Stomach (tissue), 9 donors: ENCODE data around the gene CREB5. TPM values are rescaled to one million over a fixed set of nuclear protein-coding genes. Genes with fewer than 3 reads are reported as not detected.
A peak's percentile ranks its signal among the peaks of the same experiment; 100 is the strongest.

Source experiments
- DNase-seq, 2 donors: peaks; one replicate each; pipeline versions ENCODE4 v3.0.0 to v3.0.0-alpha.2; 2013 to 2019
- H3K27ac ChIP-seq, 5 donors: fragments of 200-600 bp in 4 of 5; sonication (generic) in 4 of 5; one replicate each; pipeline ENCODE4 v1.5.1; 2013 to 2019; ENCODE audit warnings: mild to moderate bottlenecking in 1 of 5, moderate library complexity in 1 of 5
- H3K27me3 ChIP-seq, 3 donors: fragments of 200-600 bp; sonication (generic); one replicate each; pipeline ENCODE4 v1.5.1; 2017 to 2019; ENCODE audit warnings: mixed run types in 1 of 3
- H3K36me3 ChIP-seq, 4 donors: fragments of 200-600 bp; sonication (generic); 1 replicate in 3 of 4; 2 replicates in 1 of 4; pipeline ENCODE4 v1.5.1; 2016 to 2019
- H3K4me1 ChIP-seq, 4 donors: fragments of 200-600 bp; sonication (generic); one replicate each; pipeline ENCODE4 v1.5.1; 2016 to 2019
- H3K4me3 ChIP-seq, 4 donors: fragments of 200-600 bp; sonication (generic) in 3 of 4; one replicate each; pipeline ENCODE4 v1.5.1; 2016 to 2019; ENCODE audit warnings: mild to moderate bottlenecking in 1 of 4
- H3K9me3 ChIP-seq, 4 donors: fragments of 200-600 bp; sonication (generic); one replicate each; pipeline ENCODE4 v1.5.1; 2016 to 2019
- CTCF ChIP-seq, 7 experiments: fragments of 450-650 bp in 4 of 7; fragments of 200-600 bp in 3 of 7; sonication (generic) in 3 of 7; IDR thresholded peaks; one replicate each; pipeline ENCODE4 v1.5.1; 2016 to 2019; ENCODE audit warnings: antibody characterized with exemption in 7 of 7, control low read depth in 2 of 7, mild to moderate bottlenecking in 1 of 7
- EP300 ChIP-seq: sonication (generic); formaldehyde crosslinking; IDR thresholded peaks from one replicate; pipeline ENCODE4 v1.6.1; 2017; ENCODE audit warnings: antibody characterized with exemption
- POLR2A ChIP-seq, 4 donors: fragments of 450-650 bp; IDR thresholded peaks; one replicate each; pipeline ENCODE4 v1.6.1; 2016; ENCODE audit warnings: antibody characterized with exemption in 4 of 4, control low read depth in 2 of 4, mild to moderate bottlenecking in 1 of 4, moderate library complexity in 1 of 4
- POLR2AphosphoS5 ChIP-seq, 3 donors: sonication (generic); formaldehyde crosslinking; IDR thresholded peaks; one replicate each; pipeline ENCODE4 v1.6.1; 2016; ENCODE audit warnings: antibody characterized with exemption in 3 of 3
- WGBS, 5 donors: extraction: QIAGEN DNeasy Blood & Tissue Kit in 3 of 5; methylation state at CpG; one replicate each; pipeline versions ENCODE4 v1.1.5 to v1.1.7; 2013 to 2018; 5-methylcytosine and 5-hydroxymethylcytosine counted together
- intact Hi-C: fragments of 100-400 bp; cut with DNase I; formaldehyde crosslinking; loops from one replicate; pipeline ENCODE4 v1.15.1; 2023; ENCODE audit warnings: low total_unique reads
- polyA plus RNA-seq, 3 donors: library from polyadenylated mRNA; stranded (reverse); fragments of 200-250 nt; gene quantifications; one replicate each; pipeline ENCODE4 v1.2.3, GENCODE V29; 2013
- total RNA-seq, 5 donors: library from RNA; depleted of rRNA; stranded (reverse); fragments of >200 nt; gene quantifications; one replicate each; pipeline versions ENCODE4 v1.1.0 to v1.2.3, GENCODE V29; 2014 to 2016
- donor health status: healthy with polysubstance abuse.
- donor health status: Bipolar disorder and iron deficiency.
- donor health status: healthy.

Gene CREB5
- total and polyA plus RNA-seq, 8 donors: 0.68 to 30.3 (median 1.5) TPM; not detected in 1

GRCh38 chr7:28405662-28406061, 6.7 kb upstream of the CREB5 start:
- intact Hi-C loops: no loop called here
- WGBS, 5 donors: 42 to 55% (median 51%) methylated on average over 5 of the region's 5 CpGs
- Histone ChIP-seq H3K27me3 (peaks cover 0 to 44% (median 31%) of the 10 kb centered on the region in 3 donors), H3K9me3 (no peaks in the 10 kb centered on the region), H3K36me3 (no peaks in the 10 kb centered on the region), H3K27ac (peak overlapping the region in 1 of 5 donors; percentile 91), H3K4me3 (no peak overlapping the region), H3K4me1 (peaks cover 15 to 37% (median 23%) of the 10 kb centered on the region in 4 donors)
- DNase-seq: peak in 1 of 2 donors; percentile 36
- TF ChIP-seq POLR2AphosphoS5 (IDR thresholded peaks at IDR 0.05): peak in 1 of 3 donors; percentile 14
- TF ChIP-seq CTCF (IDR thresholded peaks at IDR 0.05): no peak

- H3K9me3 ChIP-seq: no peaks in the 10 kb centered on the region
- peak overlapping the region in 2 of 5 donors; percentile 26 to 91 for H3K27ac ChIP-seq
- intact Hi-C loops: no loop called here
- H3K4me3 ChIP-seq: no peak overlapping the region
- H3K27me3 ChIP-seq: peaks cover 0 to 50% (median 36%) of the 10 kb centered on the region in 3 donors
- no peaks in the 10 kb centered on the region for H3K36me3 ChIP-seq
- WGBS, 5 donors: 79 to 92% (median 84%) methylated on average over 3 to 5 of the region's 5 CpGs
- no peak for DNase-seq
- peaks cover 18 to 42% (median 27%) of the 10 kb centered on the region in 4 donors for H3K4me1 ChIP-seq
- no peak for TF ChIP-seq POLR2AphosphoS5 (IDR thresholded peaks at IDR 0.05)
- TF ChIP-seq EP300: no peak
- no peak for TF ChIP-seq CTCF (IDR thresholded peaks at IDR 0.05)
- no peak for TF ChIP-seq POLR2A (IDR thresholded peaks at IDR 0.05)
These were observed 6.1 kb upstream of the CREB5 start for GRCh38 chr7:28406192-28406591.

- intact Hi-C loops: no loop called here
- no peaks in the 10 kb centered on the region for H3K9me3 ChIP-seq
- DNase-seq: peak in 1 of 2 donors; percentile 65
- peaks cover 18 to 49% (median 33%) of the 10 kb centered on the region in 4 donors for H3K4me1 ChIP-seq
- 31 to 72% (median 65%) methylated on average over 2 of the region's 2 CpGs for WGBS, 5 donors
- peaks cover 0 to 64% (median 45%) of the 10 kb centered on the region in 3 donors for H3K27me3 ChIP-seq
- H3K4me3 ChIP-seq: no peak overlapping the region
- peak in 2 of 3 donors; percentile 58 to 66 for TF ChIP-seq POLR2AphosphoS5 (IDR thresholded peaks at IDR 0.05)
- no peak for TF ChIP-seq EP300
- TF ChIP-seq POLR2A (IDR thresholded peaks at IDR 0.05): no peak
- H3K27ac ChIP-seq: peak overlapping the region; percentile 43 to 91 (median 81)
- H3K36me3 ChIP-seq: no peaks in the 10 kb centered on the region
These were observed 4.7 kb upstream of the CREB5 start for GRCh38 chr7:28407651-28408050.

- Histone ChIP-seq H3K27ac (peak overlapping the region; percentile 43 to 91 (median 81)), H3K4me1 (peaks cover 18 to 49% (median 33%) of the 10 kb centered on the region in 4 donors), H3K36me3 (no peaks in the 10 kb centered on the region), H3K4me3 (peak overlapping the region; percentile 51 to 65 (median 54)), H3K27me3 (peaks cover 0 to 68% (median 45%) of the 10 kb centered on the region in 3 donors), H3K9me3 (no peaks in the 10 kb centered on the region)
- 26 to 50% (median 32%) methylated on average over 22 to 27 of the region's 27 CpGs for whole genome bisulfite sequencing, 5 donors
- no peak for DNase-seq
- no peak for TF ChIP-seq EP300
- peak in 1 of 3 donors; percentile 1 for TF ChIP-seq POLR2AphosphoS5 (IDR thresholded peaks at IDR 0.05)
- TF ChIP-seq POLR2A (IDR thresholded peaks at IDR 0.05): no peak
- no peak for TF ChIP-seq CTCF (IDR thresholded peaks at IDR 0.05)
- intact Hi-C loops: no loop called here
These were observed 4.0 kb upstream of the CREB5 start for GRCh38 chr7:28408105-28408959.
